Subcutaneous abdominal adipose tissue (tissue), 5 donors: Measurements from ENCODE around the gene CFAP58.

Experiments
- H3K27ac ChIP-seq: one replicate; pipeline ENCODE4 v1.7.0; 2013; ENCODE audit warnings: low read depth, mild to moderate bottlenecking, inconsistent platforms, low read length, moderate library complexity
- H3K27me3 ChIP-seq, 5 donors: one replicate each; pipeline ENCODE4 v1.7.0; 2013; ENCODE audit warnings: low read length in 5 of 5, inconsistent platforms in 1 of 5; ENCODE audit not compliant: control insufficient read depth in 5 of 5, insufficient read depth in 4 of 5
- H3K36me3 ChIP-seq, 5 donors: one replicate each; pipeline ENCODE4 v1.7.0; 2013; ENCODE audit warnings: low read length in 5 of 5; ENCODE audit not compliant: control insufficient read depth in 5 of 5, insufficient read depth in 5 of 5
- H3K4me1 ChIP-seq, 5 donors: one replicate each; pipeline ENCODE4 v1.7.0; 2013; ENCODE audit warnings: low read length in 5 of 5, mild to moderate bottlenecking in 3 of 5, moderate library complexity in 1 of 5; ENCODE audit not compliant: control insufficient read depth in 5 of 5, insufficient read depth in 5 of 5
- H3K4me3 ChIP-seq, 5 donors: one replicate each; pipeline ENCODE4 v1.7.0; 2013; ENCODE audit warnings: low read length in 5 of 5, low read depth in 1 of 5
- H3K9ac ChIP-seq, 5 donors: one replicate each; pipeline ENCODE4 v1.7.0; 2013; ENCODE audit warnings: low read length in 5 of 5, mild to moderate bottlenecking in 4 of 5, moderate library complexity in 3 of 5
- H3K9me3 ChIP-seq, 5 donors: one replicate each; pipeline ENCODE4 v1.7.0; 2013; ENCODE audit warnings: low read length in 5 of 5; ENCODE audit not compliant: control insufficient read depth in 5 of 5
- donor health status: healthy.
- donor health status: healthy.
- donor health status: healthy.
- donor health status: healthy.
- donor health status: healthy.

The CFAP58 gene

GRCh38 chr10:104314591-104315485 lies 38.8 kb upstream of the CFAP58 start:
- H3K4me3 ChIP-seq: no peak overlapping the region
- no peak overlapping the region for H3K9ac ChIP-seq
- no peak overlapping the region for H3K27ac ChIP-seq
- H3K36me3 ChIP-seq: peaks cover 0 to 56% (median 45%) of the 10 kb centered on the region in 5 donors
- H3K27me3 ChIP-seq: no peaks in the 10 kb centered on the region
- no peaks in the 10 kb centered on the region for H3K9me3 ChIP-seq
- H3K4me1 ChIP-seq: peaks cover 32 to 69% (median 52%) of the 10 kb centered on the region in 5 donors

GRCh38 chr10:104315486-104315921 lies 38.1 kb upstream of the CFAP58 start:
- Histone ChIP-seq H3K4me1 (peaks cover 26 to 69% (median 45%) of the 10 kb centered on the region in 5 donors), H3K4me3 (no peak overlapping the region), H3K36me3 (peaks cover 0 to 50% (median 42%) of the 10 kb centered on the region in 5 donors), H3K9me3 (no peaks in the 10 kb centered on the region), H3K27me3 (no peaks in the 10 kb centered on the region), H3K9ac (no peak overlapping the region), H3K27ac (no peak overlapping the region)

GRCh38 chr10:104316321-104317099 lies 37.1 kb upstream of the CFAP58 start:
- no peak overlapping the region for H3K9ac ChIP-seq
- peaks cover 0 to 41% (median 38%) of the 10 kb centered on the region in 5 donors for H3K36me3 ChIP-seq
- H3K4me1 ChIP-seq: peaks cover 23 to 74% (median 51%) of the 10 kb centered on the region in 5 donors
- H3K9me3 ChIP-seq: no peaks in the 10 kb centered on the region
- no peaks in the 10 kb centered on the region for H3K27me3 ChIP-seq
- H3K27ac ChIP-seq: peak overlapping the region; percentile 23
- no peak overlapping the region for H3K4me3 ChIP-seq

- no peaks in the 10 kb centered on the region for H3K27me3 ChIP-seq
- H3K36me3 ChIP-seq: peaks cover 0 to 40% (median 37%) of the 10 kb centered on the region in 5 donors
- H3K9me3 ChIP-seq: no peaks in the 10 kb centered on the region
- no peak overlapping the region for H3K4me3 ChIP-seq
- peaks cover 25 to 75% (median 51%) of the 10 kb centered on the region in 5 donors for H3K4me1 ChIP-seq
- peak overlapping the region; percentile 23 for H3K27ac ChIP-seq
- no peak overlapping the region for H3K9ac ChIP-seq
These were observed 36.3 kb upstream of the CFAP58 start for GRCh38 chr10:104317269-104317710.

- H3K9ac ChIP-seq: no peak overlapping the region
- H3K9me3 ChIP-seq: no peaks in the 10 kb centered on the region
- peaks cover 0 to 34% (median 31%) of the 10 kb centered on the region in 5 donors for H3K36me3 ChIP-seq
- no peak overlapping the region for H3K4me3 ChIP-seq
- H3K4me1 ChIP-seq: peaks cover 25 to 75% (median 53%) of the 10 kb centered on the region in 5 donors
- no peaks in the 10 kb centered on the region for H3K27me3 ChIP-seq
- no peak overlapping the region for H3K27ac ChIP-seq
These were observed 35.8 kb upstream of the CFAP58 start for GRCh38 chr10:104317726-104318299.

- H3K27me3 ChIP-seq: no peaks in the 10 kb centered on the region
- H3K4me1 ChIP-seq: peaks cover 25 to 75% (median 58%) of the 10 kb centered on the region in 5 donors
- peaks cover 0 to 29% (median 26%) of the 10 kb centered on the region in 5 donors for H3K36me3 ChIP-seq
- no peak overlapping the region for H3K27ac ChIP-seq
- H3K9me3 ChIP-seq: no peaks in the 10 kb centered on the region
- no peak overlapping the region for H3K4me3 ChIP-seq
- no peak overlapping the region for H3K9ac ChIP-seq
These were observed 35.3 kb upstream of the CFAP58 start for GRCh38 chr10:104318326-104318725.

- H3K9me3 ChIP-seq: no peaks in the 10 kb centered on the region
- H3K4me1 ChIP-seq: peaks cover 27 to 80% (median 64%) of the 10 kb centered on the region in 5 donors
- H3K36me3 ChIP-seq: peaks cover 0 to 22% (median 19%) of the 10 kb centered on the region in 5 donors
- H3K27me3 ChIP-seq: no peaks in the 10 kb centered on the region
- no peak overlapping the region for H3K4me3 ChIP-seq
- H3K27ac ChIP-seq: no peak overlapping the region
- no peak overlapping the region for H3K9ac ChIP-seq
These were observed 34.6 kb upstream of the CFAP58 start for GRCh38 chr10:104318810-104319741.

- Histone ChIP-seq H3K9ac (no peak overlapping the region), H3K4me1 (peaks cover 28 to 98% (median 85%) of the 10 kb centered on the region in 5 donors), H3K4me3 (no peak overlapping the region), H3K27ac (no peak overlapping the region), H3K27me3 (no peaks in the 10 kb centered on the region), H3K36me3 (peaks cover 0 to under 1% (median 0%) of the 10 kb centered on the region in 5 donors), H3K9me3 (no peaks in the 10 kb centered on the region)
These were observed 32.4 kb upstream of the CFAP58 start for GRCh38 chr10:104321226-104321625.
